Amniotic stem cell (primary cell): ENCODE data around the gene TM6SF1.
"Not testable (repeated sequence)": the region's sequence is repeated elsewhere in the genome, so short reads cannot be mapped to it uniquely, and the experiment has no call there.

Source experiments
- DNase-seq: peaks from one replicate; lab custom pipeline; 2025; lab: John Stamatoyannopoulos, UW

Gene TM6SF1

DNA sequence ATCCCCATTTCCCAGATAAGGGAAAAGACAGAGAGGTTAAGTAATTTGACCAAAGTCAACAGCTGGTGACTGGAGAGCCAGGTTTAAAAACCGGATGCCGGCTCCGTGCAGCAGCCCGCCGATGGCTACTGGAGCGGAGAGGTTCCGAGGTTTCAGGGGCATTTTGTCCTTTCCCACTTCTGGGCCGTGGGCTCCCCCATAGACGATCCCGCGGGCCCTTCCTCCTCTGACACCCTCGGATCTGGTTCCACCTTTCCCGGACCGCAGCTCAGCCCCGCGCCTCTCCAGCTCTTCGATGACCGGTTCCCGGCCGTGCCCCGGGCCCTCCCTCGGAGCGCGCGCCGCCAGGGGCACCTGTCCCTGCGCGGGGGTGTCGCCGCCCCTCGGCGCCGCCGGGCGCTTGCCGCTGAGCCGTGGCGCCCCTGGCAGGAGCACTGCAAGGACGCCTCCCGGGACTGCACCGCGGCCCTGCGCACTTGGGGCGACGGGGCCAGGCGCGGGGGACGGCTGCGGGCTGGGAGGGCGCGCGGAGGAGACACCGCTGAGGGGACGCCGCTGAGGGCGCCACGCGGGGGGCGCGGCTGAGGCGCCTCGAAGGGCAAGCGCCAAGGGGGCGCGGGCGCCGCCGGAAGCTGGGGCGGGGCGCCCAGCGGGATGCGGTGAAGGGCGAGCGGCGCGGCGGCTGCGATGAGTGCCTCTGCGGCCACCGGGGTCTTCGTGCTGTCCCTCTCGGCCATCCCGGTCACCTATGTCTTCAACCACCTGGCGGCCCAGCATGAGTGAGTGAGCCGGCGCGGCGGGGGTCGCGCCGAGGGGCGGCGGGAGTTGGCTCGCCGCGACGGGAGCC is at the start of gene TM6SF1:
TM6SF1 (plus strand) TSS at position 652 of the 847 bp plus-strand sequence; CDS start at position 688, 36 bp downstream.
- DNase-seq = no peak

DNA sequence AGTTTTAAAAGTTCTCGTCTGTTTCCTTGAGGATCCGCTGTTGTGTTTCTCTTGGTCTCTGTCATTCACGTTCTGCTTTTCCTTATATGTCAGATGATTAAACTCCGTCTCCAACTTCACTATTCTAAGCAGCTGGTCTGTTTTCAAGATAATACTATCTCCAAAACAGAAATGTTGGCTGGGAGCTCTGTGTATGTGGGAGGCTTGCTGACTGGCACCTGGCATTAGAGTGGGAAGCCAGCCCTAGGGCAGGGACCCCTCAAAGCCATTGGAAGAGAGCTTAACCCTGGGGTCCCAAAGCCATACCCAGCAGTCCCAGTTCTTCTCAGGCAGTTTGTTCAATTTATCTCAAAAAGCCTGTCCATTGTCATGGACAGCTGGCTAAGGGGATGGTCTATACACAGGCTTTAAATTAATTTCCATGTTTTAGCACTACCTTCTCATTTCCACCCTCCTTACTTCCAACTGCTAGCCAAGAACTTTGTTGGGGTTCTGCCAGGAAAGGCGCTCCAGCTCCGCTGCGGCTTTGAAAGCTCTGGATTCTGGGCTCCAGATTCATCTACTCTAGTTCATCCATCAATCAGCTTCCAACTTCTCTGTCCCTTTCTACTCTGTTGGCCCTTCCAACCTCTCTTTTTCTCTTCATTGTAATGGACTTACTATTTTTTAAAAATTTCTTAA is 49.6 kb upstream of the TM6SF1 start:
- no peak for DNase-seq

DNA sequence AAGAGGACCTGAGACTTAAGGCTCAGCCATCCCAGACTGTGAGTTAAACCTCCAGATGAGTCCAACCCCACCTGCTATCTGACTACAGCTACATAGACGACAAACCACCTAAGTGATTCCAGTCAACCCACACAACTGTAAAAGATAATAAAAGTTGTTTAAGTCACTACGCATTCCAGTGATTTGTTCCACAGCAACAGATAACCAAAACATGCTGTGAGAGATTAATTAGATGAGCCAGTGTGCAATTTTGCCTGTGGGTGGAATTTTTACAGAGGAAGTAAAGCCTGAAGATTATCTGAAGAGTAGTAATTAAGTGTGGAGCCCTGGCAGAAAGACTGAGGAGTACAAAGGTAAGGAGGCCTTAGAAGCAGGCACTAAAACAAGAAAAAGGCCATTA is 45.8 kb upstream of the TM6SF1 start:
- DNase-seq = no peak

DNA sequence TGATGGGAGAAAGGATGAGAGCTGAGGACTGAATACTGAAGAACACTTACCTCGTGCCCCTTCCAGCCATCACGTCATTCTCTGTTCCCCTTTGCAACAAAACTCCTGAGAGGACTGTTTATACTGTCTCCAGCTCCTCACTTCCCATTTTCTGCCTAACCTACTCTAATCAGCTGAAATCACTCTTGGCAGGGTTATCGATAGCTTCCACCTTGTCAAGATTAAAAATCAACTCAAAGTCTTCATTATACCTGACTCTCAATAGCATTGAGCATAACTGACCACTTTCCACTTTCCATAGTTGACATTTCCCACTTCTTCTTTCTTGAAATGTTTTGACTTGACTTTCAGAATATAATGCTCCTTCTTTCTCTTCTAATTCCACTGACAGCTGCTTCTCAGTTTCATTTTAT is 44.7 kb upstream of the TM6SF1 start:
- DNase-seq = no peak

DNA sequence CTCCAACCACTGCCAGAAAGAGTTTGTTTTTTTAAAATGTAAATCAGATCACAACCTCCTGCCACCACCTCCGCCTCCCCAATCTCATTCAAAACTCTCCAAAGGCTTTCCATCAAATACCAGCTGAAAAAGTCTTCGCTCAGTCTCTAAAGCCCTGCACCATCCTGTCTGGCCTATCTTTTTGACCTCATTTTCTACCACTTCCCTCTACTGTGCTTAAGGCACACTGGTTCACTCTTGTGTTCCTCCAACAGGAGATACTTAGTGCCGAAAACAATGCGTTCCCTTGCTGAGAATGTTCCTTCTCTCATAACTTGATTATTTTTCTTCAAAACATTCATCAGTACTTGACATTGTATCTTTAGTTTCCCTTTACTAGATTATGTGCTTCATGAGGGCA is 43.9 kb upstream of the TM6SF1 start:
- DNase-seq = no peak

DNA sequence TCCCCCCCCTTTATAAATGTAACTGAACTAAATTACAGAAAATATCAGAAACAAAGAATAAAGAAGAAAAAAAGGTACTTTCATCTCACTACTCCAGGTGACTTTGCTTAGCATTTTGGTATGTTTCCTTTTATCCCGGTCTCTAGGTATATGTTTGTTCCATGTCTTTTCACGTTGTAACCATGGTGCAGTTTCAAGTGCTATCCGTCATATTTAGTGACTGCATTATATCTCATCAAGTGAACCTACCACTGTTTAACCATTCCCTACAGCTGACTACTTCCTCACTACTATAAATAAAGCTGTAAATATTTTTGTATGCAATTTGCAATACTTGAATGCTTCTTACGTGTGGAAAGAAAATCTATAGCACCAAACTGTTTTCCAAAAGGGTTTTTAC is 42.6 kb upstream of the TM6SF1 start:
- DNase-seq = no peak

DNA sequence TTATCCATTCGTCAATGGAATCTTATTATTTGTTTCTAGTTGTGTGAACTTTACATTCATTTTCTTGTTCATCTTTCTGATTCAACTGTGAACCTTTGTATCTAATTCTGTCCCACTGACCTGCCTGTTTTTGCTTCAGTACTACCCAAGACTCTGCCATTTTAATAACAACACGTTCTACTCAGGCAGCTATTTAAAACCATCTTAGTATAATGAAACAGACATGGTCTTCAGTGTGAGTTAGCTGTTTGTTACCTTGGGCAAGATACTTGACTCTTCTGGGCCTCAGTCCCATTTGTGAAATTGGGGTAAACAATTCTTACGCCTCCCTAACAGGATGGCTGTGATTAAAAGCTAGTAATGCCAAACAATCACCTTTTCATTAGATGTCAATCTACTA is 42.0 kb upstream of the TM6SF1 start:
- DNase-seq = no peak

DNA sequence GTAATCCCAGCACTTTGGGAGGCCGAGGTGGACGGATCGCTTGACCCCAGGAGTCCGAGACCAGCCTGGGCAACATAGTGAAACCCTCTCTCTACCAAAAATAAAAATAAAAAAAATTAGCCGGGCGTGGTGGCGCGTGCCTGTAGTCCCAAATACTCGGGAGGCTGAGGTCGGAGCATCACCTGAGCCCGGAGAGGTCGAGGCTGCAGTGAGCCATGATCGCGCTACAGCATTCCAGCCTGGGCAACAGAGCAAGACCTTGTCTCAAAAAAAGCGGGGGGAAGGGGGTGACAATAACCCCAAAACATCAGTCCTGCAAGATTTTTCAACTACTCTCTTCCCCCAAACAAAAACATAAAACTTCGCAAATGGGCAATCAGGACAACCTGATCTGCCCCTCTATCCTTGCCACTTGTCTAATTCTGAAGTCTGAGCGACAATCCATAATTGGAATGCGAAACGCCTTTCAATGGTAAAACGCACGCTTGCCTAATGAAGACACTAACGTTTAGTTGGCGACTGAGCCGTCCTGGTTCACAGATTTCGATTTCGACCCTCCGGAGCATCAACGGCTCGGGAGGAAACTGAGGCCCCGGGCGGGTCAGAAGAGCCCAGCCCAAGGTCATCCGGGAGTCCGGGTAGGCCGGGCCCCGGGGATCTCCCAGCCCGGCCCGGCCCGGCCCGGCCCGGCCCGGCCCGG is 41.3 kb upstream of the TM6SF1 start:
- no peak for DNase-seq

DNA sequence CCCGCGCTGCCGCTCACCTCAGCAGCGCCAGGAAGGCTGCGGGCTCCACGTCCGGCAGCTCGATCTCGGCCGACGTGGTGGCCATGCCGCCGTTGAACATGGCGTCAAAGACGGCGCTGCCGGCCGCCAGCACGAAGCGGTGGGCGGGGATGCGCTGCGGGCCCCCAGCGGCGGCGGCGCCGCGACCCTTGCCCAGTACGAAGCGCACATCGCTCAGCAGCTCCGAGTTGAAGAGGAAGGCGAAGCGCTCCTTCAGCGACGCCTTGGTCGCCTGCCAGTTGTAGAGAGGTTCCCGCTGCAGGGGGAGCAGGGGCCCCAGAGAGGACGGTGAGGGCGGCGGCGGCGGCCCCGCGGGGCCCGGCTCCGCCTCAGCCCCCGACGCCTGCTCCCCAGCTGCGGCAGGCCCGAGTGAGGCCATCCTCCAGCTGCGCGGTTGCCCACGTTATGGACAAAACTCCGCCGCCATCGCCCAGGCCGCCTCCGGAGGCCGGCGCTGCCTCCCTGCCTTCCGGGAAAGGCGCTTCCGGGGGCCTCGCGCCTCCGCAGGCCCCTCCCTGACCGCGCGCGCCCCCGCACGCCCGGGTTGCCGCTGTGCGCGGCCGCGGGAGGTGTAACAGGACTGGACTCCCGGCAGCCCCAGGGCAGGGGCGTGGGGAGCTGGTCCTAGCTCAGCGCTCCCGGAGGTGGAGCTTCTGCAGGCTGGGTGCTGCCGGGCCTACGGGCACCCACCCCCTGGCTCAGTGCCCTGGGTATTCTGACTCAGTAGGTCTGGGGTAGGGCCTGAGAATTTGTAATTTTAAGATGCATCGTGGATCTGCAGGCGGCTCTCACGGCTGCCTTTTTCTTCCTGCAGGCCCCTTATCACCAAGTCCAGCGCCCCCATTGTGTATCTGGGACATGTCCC is 40.5 kb upstream of the TM6SF1 start, which contains the start of gene BTBD1:
BTBD1 (minus strand) TSS at position 519 of the 904 bp plus-strand sequence; CDS start at position 418, 101 bp downstream.
- peak; percentile 93 for DNase-seq

DNA sequence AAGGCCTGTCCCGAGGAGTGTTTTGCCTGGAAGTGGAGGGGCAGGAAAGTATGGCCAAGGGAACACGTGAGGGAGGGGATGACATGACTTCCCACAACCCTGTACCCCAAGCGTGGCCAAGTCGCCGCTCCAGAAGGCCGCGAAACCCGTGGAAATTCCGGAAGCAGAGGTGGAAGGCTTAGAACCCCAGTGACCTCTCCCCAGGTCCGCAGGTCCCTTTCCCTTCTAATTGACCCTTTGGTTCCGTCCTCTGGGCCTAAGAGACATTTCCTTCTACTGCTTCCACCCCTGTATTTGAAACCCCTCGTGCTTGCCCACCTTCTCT is 39.8 kb upstream of the TM6SF1 start:
- no peak for DNase-seq

DNA sequence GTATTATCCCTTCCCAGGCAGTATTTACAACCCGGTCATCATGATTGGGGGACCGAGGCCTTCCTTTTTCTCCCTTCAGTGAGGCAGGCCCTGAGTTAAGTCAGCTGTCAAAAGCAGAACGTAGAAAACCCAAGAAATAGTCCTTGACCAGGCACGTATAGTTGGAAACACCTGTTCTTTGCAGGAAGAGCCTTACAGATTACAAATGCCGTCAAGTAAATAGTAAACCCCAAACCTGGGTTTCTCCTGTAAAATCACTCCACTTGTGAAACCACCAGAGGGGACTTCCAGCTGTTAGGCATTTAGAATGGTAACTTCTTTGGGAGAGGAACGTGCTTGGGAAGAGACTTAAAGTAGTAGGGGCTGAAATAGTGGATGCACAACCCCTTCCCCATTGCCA is 39.4 kb upstream of the TM6SF1 start:
- DNase-seq = no peak

DNA sequence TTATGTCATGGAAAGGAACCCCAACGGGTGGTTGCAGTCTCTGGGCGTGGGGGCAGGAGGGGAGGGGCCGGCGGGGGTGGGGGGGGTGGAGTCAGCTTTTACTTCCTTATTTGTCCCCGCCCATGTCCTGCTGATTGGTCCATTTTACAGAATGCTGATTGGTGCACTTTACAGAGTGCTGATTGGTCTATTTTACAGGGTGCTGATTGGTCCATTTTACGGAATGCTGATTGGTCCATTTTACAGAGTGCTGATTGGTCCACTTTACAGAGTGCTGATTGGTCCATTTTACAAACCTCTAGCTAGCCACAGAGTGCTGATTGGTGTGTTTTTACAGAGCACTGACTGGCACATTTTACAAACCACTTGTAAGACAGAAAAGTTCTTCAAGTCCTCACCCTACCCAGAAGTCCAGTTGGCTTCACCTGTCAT is 38.2 kb upstream of the TM6SF1 start:
- DNase-seq = not testable (repeated sequence)

DNA sequence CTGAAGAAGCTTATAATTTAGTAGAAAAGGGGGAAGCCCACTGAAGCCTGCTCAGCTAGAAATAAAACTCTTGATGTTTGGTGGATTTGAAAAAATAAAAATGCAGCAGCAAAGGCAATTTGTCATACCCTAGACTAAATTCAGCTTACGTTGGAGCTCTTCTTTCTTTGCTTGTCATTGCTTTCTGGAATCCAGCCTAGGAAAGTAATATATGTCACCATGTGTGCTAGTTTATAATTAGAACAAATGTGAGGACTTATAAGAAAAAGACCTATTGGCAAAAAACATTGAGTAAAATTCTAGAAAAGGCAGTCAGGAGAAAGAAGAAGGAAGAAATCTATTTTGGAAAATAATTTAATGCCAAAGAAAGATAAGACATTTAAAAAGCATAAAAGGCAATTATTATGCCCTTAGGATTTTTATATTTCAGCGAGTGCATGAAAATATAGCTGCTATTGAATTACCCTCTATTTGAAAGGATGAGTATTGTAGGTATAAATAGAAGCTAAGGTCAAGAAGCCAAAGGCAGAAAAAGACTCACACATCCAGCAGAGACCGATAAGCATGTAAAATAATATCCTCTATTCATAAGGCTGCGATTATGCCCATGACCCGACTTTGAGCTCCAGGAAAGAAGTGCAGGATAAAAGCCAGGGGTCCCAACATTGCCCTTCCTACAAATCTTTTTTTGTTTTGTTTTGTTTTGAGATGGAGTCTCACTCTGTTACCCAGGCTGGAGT is 29.8 kb upstream of the TM6SF1 start:
- DNase-seq = no peak

DNA sequence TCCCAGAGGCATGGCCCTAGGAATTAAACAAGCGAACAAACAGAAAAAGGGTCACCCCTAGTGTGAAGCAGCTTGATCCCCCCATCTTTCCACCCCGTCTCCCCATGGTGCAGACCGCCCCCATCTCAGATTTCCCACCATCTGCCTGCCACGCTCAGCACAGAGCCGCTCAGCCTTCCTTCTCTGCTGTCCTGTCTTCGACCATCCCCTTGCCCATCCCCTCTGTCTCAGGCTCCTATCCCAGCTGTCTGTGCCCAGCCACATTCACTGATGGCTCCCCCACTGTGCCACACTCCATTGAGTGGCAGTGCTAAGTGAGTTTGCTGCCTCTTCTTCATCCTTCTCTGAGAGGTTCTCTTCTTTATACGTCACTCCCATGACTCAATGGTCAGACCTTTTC is 28.7 kb upstream of the TM6SF1 start:
- DNase-seq = no peak

DNA sequence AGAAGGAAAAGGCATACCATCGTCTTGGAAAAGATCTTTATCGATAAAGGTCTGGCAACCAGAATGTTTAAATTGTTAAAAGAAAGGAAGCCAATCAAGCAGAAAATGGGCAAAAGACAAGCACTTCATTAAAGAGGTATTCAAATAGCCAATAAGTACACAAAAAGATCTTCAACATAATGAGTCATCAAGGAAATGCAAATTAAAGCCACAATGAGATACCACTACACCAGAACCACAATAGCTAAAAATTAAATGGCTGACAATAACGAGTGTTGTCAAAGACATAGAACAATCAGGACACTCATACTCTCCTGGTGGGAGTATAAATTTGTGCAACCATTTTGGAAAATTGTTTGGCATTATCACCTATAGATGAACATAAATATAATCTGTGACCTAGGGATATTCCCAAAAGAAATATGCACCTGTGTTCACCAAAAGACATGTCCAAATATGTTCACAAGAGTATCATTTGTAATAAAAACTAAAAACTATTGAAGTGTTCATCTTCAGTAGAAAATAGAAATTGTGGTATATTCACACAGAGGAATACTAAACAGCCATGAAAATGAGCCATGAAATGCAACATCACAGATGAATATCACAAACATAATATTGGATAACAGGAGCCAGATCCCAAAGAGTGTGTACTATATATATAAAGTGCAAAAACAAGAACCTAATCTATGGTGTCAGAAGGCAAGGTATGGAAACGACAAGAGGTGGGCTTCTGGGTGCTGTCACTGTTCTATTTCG is 26.0 kb upstream of the TM6SF1 start:
- DNase-seq = no peak

DNA sequence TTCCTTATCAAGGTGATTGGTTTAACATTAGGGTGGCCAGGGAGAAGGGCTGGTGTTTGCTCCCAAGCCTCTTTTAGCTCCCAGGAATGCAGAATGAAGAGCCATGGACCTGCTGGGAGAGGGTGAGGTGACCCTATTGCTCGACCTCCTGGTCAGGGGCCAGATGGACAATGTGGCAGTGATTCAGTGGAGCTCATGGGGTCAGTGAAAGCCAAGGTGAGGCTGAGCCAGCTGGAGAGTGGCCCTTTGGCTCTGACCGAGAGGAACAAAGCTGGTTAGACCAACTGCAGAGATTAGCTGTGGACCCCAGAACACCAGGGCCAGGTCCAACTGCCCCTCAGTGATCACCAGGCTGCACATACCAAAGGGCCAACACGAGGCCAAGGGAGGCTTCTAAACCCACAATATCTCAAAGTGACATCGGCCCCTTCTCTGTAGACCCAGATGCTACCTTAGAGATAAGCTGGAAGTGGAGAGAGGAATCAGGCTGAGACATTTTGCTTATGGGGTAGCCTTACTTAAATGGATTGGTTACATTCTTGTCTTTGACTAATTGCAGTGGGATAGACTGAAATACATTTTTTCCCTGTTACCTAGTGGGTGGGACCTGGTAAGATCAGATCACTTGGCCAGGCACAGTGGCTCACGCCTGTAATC is 24.6 kb upstream of the TM6SF1 start:
- DNase-seq = no peak

DNA sequence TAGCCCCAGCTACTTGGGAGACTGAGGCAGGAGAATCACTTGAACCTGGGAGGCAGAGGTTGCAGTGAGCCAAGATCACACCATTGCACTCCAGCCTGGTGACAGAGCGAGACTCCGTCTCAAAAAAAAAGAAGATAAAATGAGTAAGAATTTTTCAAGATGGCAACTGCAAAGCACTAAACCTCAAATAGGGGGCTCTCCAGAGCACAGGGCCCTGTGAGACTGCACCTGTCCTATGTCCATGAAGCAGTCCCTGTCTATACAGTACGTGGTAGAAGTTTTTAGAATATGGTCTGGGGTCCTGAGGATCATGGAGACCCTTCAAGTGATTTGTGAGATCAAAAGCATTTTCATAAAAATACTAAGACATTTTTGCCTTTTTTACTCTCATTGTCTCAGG is 22.0 kb upstream of the TM6SF1 start:
- DNase-seq = not testable (repeated sequence)

DNA sequence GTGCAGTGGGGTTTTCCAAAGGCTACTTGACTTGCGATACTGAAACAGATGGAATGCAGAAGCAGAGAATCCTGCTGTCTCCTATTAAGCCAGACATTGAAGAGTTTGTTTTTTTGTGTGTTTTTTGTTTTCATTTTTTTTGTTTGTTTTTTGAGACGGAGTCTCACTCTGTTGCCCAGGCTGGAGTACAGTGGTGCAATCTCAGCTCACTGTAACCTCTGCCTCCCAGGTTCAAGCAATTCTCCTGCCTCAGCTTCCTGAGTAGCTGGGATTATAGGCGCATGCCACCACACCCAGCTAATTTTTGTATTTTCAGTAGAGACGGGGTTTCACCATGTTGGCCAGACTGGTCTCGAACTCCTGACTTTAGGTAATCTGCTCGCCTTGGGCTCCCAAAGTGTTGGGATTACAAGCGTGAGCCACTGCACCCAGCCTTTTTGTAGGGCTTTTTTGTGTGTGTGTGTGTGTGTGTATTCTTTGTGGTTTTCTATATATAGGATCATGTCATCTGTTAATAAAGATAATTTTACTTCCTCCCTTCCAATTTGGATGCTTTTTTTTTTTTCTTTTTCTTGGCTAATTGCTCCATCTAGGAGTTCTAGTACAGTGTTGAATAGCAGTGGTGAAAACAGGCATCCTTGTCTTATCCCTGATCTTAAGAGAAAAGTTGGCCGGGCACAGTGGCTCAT is 21.4 kb upstream of the TM6SF1 start:
- DNase-seq = not testable (repeated sequence)

DNA sequence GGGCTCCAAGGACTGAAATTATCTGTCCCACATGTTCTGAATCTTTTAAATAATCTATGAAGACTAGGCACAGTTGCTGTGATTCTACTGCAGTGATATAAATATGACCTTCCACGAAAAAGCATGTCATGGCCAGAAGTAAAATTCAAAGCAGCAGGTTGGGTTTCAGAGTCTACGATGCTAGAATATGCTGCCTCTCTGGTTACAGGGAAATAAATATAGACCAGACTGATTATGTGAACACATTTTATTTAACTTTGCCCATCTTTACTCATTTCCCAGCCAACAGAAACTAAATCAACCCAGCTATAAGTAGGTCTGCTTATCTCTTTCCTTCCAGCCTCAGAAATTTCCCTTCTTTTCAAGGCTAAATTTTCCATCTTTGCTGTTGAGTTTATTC is 19.9 kb upstream of the TM6SF1 start:
- DNase-seq = no peak
